Natural killer cell (primary cell): ENCODE data around the gene DIP2C. TPM values are rescaled to one million over a fixed set of nuclear protein-coding genes. Genes with fewer than 3 reads are reported as not detected.

Experiments
- ATAC-seq, 3 donors: fragments of 150-1000 bp in 2 of 3; fragments of 200-7000 bp in 1 of 3; cut with Tn5 transposase; 1 replicate in 1 of 3; 2 replicates in 2 of 3; pipeline ENCODE4 v1.10.0; 2021; ENCODE audit warnings: mild to moderate bottlenecking in 2 of 3, moderate library complexity in 2 of 3
- DNase-seq, 2 donors: peaks; one replicate each; pipeline versions ENCODE4 v3.0.0 to v3.0.0-alpha.2; 2013 to 2021; ENCODE audit warnings: mixed read lengths in 1 of 2
- H3K27ac ChIP-seq: one replicate; pipeline ENCODE4 v1.5.1; 2013; ENCODE audit warnings: mild to moderate bottlenecking, low read length
- H3K27me3 ChIP-seq: one replicate; pipeline ENCODE4 v1.6.1; 2013; ENCODE audit warnings: low read length; ENCODE audit not compliant: control insufficient read depth, insufficient read depth
- H3K36me3 ChIP-seq: one replicate; pipeline ENCODE4 v1.6.1; 2013; ENCODE audit warnings: low read length; ENCODE audit not compliant: control insufficient read depth, insufficient read depth
- H3K4me1 ChIP-seq: one replicate; pipeline ENCODE4 v1.6.1; 2013; ENCODE audit warnings: low read length; ENCODE audit not compliant: control insufficient read depth, insufficient read depth
- H3K4me3 ChIP-seq: one replicate; pipeline ENCODE4 v1.5.1; 2013; ENCODE audit warnings: low read length
- H3K9me3 ChIP-seq: one replicate; pipeline ENCODE4 v1.6.1; 2013; ENCODE audit warnings: low read length; ENCODE audit not compliant: control insufficient read depth, insufficient read depth
- H3K27ac Mint-ChIP-seq, 2 donors: one replicate each; pipeline ENCODE4 v1.8.0; 2022; ENCODE audit warnings: mild to moderate bottlenecking in 2 of 2, mixed read lengths in 2 of 2, moderate library complexity in 1 of 2
- H3K27me3 Mint-ChIP-seq, 2 donors: one replicate each; pipeline ENCODE4 v1.8.0; 2022; ENCODE audit warnings: low read depth in 2 of 2, mixed read lengths in 2 of 2
- H3K36me3 Mint-ChIP-seq: one replicate; pipeline ENCODE4 v1.8.0; 2022; ENCODE audit warnings: mixed read lengths
- H3K4me1 Mint-ChIP-seq, 2 donors: one replicate each; pipeline ENCODE4 v1.8.0; 2022; ENCODE audit warnings: mixed read lengths in 2 of 2
- H3K4me3 Mint-ChIP-seq: one replicate; pipeline ENCODE4 v1.8.0; 2022; ENCODE audit warnings: mild to moderate bottlenecking, moderate library complexity, mixed read lengths
- H3K9me3 Mint-ChIP-seq, 2 donors: one replicate each; pipeline ENCODE4 v1.8.0; 2022; ENCODE audit warnings: mixed read lengths in 2 of 2
- CTCF ChIP-seq: fragments of 200-600 bp; IDR thresholded peaks from one replicate; pipeline ENCODE4 v1.8.0; 2022; ENCODE audit warnings: antibody characterized with exemption
- WGBS: methylation state at CpG from one replicate; pipeline ENCODE4 v1.1.7; 2013; ENCODE audit warnings: missing lambda C conversion rate; ENCODE audit not compliant: insufficient coverage; 5-methylcytosine and 5-hydroxymethylcytosine counted together
- intact Hi-C: fragments of 100-400 bp; cut with micrococcal nuclease; formaldehyde crosslinking; loops from one replicate; pipeline ENCODE4 v1.14.2; 2022
- total RNA-seq, 4 donors: library from RNA; stranded (reverse); fragments of 120-200 nt in 1 of 4; gene quantifications; one replicate each; pipeline versions ENCODE4 v1.2.3 to v1.2.4, GENCODE V29; 2013 to 2022

Gene DIP2C
- total RNA-seq, 3 donors from 2014 or later (not counting 1 experiment from before 2014, with no cell fraction given) = 1.5 to 5.8 (median 3.8) TPM

DNA sequence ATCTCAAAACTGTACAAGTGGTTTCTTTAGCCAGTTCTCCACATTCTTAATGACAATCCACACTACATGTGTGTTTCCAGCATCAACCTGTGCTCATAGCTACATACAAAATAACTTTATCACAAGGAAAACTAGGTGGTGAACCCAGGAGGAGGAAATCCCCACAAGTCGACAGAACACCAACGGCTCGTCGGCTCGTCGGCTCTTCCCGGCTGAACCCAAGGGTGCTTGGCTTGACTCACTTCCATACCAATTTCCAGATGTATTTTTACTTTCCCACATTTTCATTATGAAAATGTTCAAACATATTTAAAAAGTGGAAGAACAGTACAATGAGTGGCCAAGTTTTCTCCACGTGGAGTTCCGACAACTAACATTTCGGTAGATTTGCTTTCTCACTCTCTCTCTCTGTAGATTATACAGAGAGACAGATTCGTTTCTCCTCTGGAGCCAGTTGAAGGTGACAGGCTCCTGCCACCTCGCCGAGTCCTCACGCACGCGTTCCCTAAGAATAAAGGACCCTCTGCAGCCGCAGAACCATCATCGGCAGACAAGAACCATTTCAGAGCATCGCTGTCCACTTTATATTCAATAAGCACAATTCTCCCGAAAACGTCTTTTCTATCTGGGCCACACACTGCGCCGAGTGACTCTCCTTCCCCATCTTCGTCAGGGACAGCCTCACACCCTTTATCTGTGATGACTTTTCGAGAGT lies 53.3 kb downstream of the DIP2C start:
- H3K9me3 Mint-ChIP-seq = no peaks in the 10 kb centered on the region
- ATAC-seq = no peak
- no peak overlapping the region for H3K4me3 ChIP-seq
- no peak overlapping the region for H3K4me3 Mint-ChIP-seq
- H3K27me3 ChIP-seq = peaks cover 5% of the 10 kb centered on the region
- H3K36me3 Mint-ChIP-seq = no peaks in the 10 kb centered on the region
- no peaks in the 10 kb centered on the region for H3K4me1 Mint-ChIP-seq
- H3K27ac ChIP-seq = no peak overlapping the region
- no peak overlapping the region for H3K27ac Mint-ChIP-seq
- no peak for TF ChIP-seq CTCF
- no peaks in the 10 kb centered on the region for H3K36me3 ChIP-seq
- intact Hi-C loops = no loop called here
- peaks cover 17 to 32% of the 10 kb centered on the region in 2 donors for H3K27me3 Mint-ChIP-seq
- H3K9me3 ChIP-seq = no peaks in the 10 kb centered on the region
- no peaks in the 10 kb centered on the region for H3K4me1 ChIP-seq
- WGBS = 92% methylated on average over 25 of the region's 25 CpGs
- DNase-seq = no peak

DNA sequence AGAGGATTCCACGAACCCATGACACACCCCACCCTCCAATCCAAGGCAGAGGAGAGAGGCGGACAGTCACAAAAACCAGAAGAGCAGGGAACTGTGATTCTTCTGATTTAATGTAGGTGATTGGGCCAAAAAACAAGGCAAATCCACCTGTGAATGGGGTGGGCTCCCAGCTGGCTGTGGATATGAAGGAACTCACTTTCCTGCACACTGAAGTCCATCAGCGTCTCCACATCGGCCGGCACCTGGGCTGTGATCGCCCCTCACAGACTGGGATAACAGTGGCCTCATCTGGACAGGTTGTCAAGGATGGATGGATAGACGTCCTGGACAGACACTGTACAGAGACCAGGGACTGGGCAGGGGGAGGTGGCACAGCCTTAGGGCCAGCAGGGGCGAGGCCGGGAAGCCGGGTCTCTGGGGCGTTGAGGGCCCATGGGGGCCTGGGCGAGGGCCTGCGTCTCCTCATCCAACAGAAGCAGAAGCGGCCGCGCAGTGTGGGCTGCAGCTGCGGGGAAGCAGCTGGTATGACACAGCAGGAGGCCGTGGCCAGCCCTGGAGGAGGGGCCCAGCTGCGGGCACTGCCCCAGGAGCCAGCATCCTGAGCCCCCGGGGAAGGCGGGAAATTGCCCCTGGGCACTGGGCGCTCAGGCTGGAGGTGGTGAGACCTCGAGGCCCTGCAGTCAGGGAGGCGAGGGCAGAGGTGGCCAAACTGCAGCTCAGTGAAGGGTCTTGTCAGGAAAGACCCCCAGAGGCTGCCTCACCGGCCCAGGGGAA lies 54.2 kb downstream of the DIP2C start:
- H3K9me3 ChIP-seq = no peaks in the 10 kb centered on the region
- Mint-ChIP-seq H3K27me3 (peaks cover 17 to 32% of the 10 kb centered on the region in 2 donors), H3K36me3 (no peaks in the 10 kb centered on the region), H3K9me3 (no peaks in the 10 kb centered on the region), H3K27ac (no peak overlapping the region), H3K4me3 (no peak overlapping the region), H3K4me1 (no peaks in the 10 kb centered on the region)
- TF ChIP-seq CTCF = no peak
- H3K27me3 ChIP-seq = peaks cover 5% of the 10 kb centered on the region
- no peaks in the 10 kb centered on the region for H3K4me1 ChIP-seq
- no peak overlapping the region for H3K27ac ChIP-seq
- no peaks in the 10 kb centered on the region for H3K36me3 ChIP-seq
- no peak for DNase-seq
- no peak for ATAC-seq
- WGBS = 39% methylated on average over 25 of the region's 25 CpGs
- no peak overlapping the region for H3K4me3 ChIP-seq
- intact Hi-C loops = no loop called here

DNA sequence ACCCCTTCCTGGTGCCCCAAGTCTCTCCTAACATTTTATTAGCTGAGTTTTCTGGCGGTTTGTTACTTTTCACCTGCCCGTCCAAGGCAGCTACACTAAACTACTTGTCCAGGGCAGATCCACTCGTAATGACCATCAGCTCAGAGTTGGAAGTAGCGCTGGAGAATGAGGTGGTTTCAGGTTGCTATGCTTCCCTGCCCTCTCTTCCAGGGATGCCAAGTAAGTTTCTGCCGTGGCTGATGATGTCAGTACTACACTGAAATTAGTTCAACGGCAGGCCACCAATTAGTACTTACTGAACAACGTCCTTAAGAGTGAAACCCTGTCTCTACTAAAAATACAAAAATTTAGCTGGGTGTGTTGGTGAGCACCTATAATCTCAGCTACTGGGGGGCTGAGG lies 55.2 kb downstream of the DIP2C start:
- ATAC-seq (no peak), DNase-seq (no peak)
- Histone ChIP-seq H3K4me1 (peaks cover 7% of the 10 kb centered on the region), H3K27me3 (peaks cover 5% of the 10 kb centered on the region), H3K4me3 (no peak overlapping the region), H3K9me3 (no peaks in the 10 kb centered on the region), H3K27ac (no peak overlapping the region), H3K36me3 (no peaks in the 10 kb centered on the region)
- intact Hi-C loops = no loop called here
- no peak overlapping the region for H3K4me3 Mint-ChIP-seq
- H3K9me3 Mint-ChIP-seq = no peaks in the 10 kb centered on the region
- H3K27me3 Mint-ChIP-seq = peaks cover 17 to 32% of the 10 kb centered on the region in 2 donors
- no peaks in the 10 kb centered on the region for H3K36me3 Mint-ChIP-seq
- H3K27ac Mint-ChIP-seq = no peak overlapping the region
- 79% methylated on average over 7 of the region's 7 CpGs for WGBS
- no peak for TF ChIP-seq CTCF
- peaks cover 0 to 1% of the 10 kb centered on the region in 2 donors for H3K4me1 Mint-ChIP-seq
